Neural progenitor cell (in vitro differentiated cells): ENCODE measurements around the gene TMEM25. TPM values are rescaled to one million over a fixed set of nuclear protein-coding genes. Genes with fewer than 3 reads are reported as not detected.

ENCODE experiments used
- DNase-seq: peaks from one replicate; pipeline ENCODE4 v3.0.0-alpha.2; 2016; ENCODE audit warnings: low spot score
- H2AFZ ChIP-seq: fragments of 200-600 bp; sonication (generic); replicated peaks from 2 replicates; pipeline ENCODE4 v1.6.1; 2016; ENCODE audit warnings: antibody characterized with exemption
- H3F3A ChIP-seq: fragments of 200-600 bp; sonication (generic); 2 replicates; pipeline ENCODE4 v1.6.1; 2016; ENCODE audit warnings: antibody characterized with exemption, low read depth
- H3K27ac ChIP-seq: fragments of 200-600 bp; sonication (generic); 2 replicates; pipeline ENCODE4 v1.5.1; 2016; ENCODE audit warnings: mild to moderate bottlenecking
- H3K27me3 ChIP-seq: fragments of 200-600 bp; sonication (generic); 2 replicates; pipeline ENCODE4 v1.6.1; 2016; ENCODE audit warnings: mild to moderate bottlenecking, moderate library complexity
- H3K36me3 ChIP-seq: fragments of 200-600 bp; sonication (generic); 2 replicates; pipeline ENCODE4 v1.5.1; 2016
- H3K4me1 ChIP-seq: fragments of 200-600 bp; sonication (generic); 2 replicates; pipeline ENCODE4 v1.6.1; 2016; ENCODE audit warnings: mixed run types
- H3K4me2 ChIP-seq: fragments of 200-600 bp; sonication (generic); 2 replicates; pipeline ENCODE4 v1.6.1; 2016
- H3K4me3 ChIP-seq: fragments of 200-600 bp; sonication (generic); 2 replicates; pipeline ENCODE4 v1.5.1; 2016
- H3K79me2 ChIP-seq: fragments of 200-600 bp; sonication (generic); 2 replicates; pipeline ENCODE4 v1.6.1; 2016; ENCODE audit warnings: low read depth
- H3K9ac ChIP-seq: fragments of 200-600 bp; sonication (generic); 2 replicates; pipeline ENCODE4 v1.6.1; 2016
- H3K9me3 ChIP-seq: fragments of 200-600 bp; sonication (generic); 2 replicates; pipeline ENCODE4 v1.5.1; 2016; ENCODE audit warnings: low read depth
- H4K20me1 ChIP-seq: fragments of 200-600 bp; sonication (generic); 2 replicates; pipeline ENCODE4 v1.6.1; 2016; ENCODE audit warnings: low read depth
- H3K27ac Mint-ChIP-seq: 3 replicates; pipeline ENCODE4 v1.8.0; 2021; ENCODE audit warnings: mixed read lengths
- H3K27me3 Mint-ChIP-seq: 2 replicates; pipeline ENCODE4 v1.8.0; 2022; ENCODE audit warnings: low read depth, mild to moderate bottlenecking, inconsistent platforms, moderate library complexity, mixed read lengths; ENCODE audit not compliant: insufficient read depth
- H3K36me3 Mint-ChIP-seq: 3 replicates; pipeline ENCODE4 v1.8.0; 2021; ENCODE audit warnings: mixed read lengths
- H3K4me1 Mint-ChIP-seq: 3 replicates; pipeline ENCODE4 v1.8.0; 2021; ENCODE audit warnings: mixed read lengths
- H3K4me3 Mint-ChIP-seq: 3 replicates; pipeline ENCODE4 v1.8.0; 2021; ENCODE audit warnings: mild to moderate bottlenecking, moderate library complexity, mixed read lengths
- H3K9me3 Mint-ChIP-seq: 3 replicates; pipeline ENCODE4 v1.8.0; 2020; ENCODE audit warnings: mixed read lengths
- CTCF ChIP-seq: fragments of 200-600 bp; sonication (generic); IDR thresholded peaks from 2 replicates; pipeline ENCODE4 v1.5.1; 2017; ENCODE audit warnings: antibody characterized with exemption, mild to moderate bottlenecking
- EZH2 ChIP-seq: fragments of 200-600 bp; sonication (generic); IDR thresholded peaks from 2 replicates; pipeline ENCODE4 v1.6.1; 2017; ENCODE audit warnings: antibody characterized with exemption, mild to moderate bottlenecking, moderate library complexity
- EZH2phosphoT487 ChIP-seq: fragments of 200-600 bp; sonication (generic); IDR thresholded peaks from 2 replicates; pipeline ENCODE4 v1.6.1; 2017; ENCODE audit warnings: antibody characterized with exemption
- total RNA-seq: library from RNA; depleted of rRNA; stranded (reverse); fragments of >200 nt; gene quantifications from 2 replicates; pipeline ENCODE4 v1.2.3, GENCODE V29; 2015; ENCODE audit warnings: low replicate concordance

The TMEM25 gene
- total RNA-seq, 1 donor from 2014 or later = 29.0 TPM

GRCh38 chr11:118488480-118489109, 42.4 kb upstream of the TMEM25 start:
- DNase-seq = peak; percentile 72
- Histone ChIP-seq H3K36me3 (peaks cover 54% of the 10 kb centered on the region), H2AFZ (no peak overlapping the region), H3F3A (peaks cover 70% of the 10 kb centered on the region), H3K9me3 (no peaks in the 10 kb centered on the region), H3K4me2 (no peak overlapping the region), H3K9ac (no peak overlapping the region), H3K27me3 (no peaks in the 10 kb centered on the region), H3K27ac (no peak overlapping the region), H4K20me1 (no peaks in the 10 kb centered on the region), H3K79me2 (no peaks in the 10 kb centered on the region), H3K4me1 (no peaks in the 10 kb centered on the region), H3K4me3 (no peak overlapping the region)
- no peaks in the 10 kb centered on the region for H3K9me3 Mint-ChIP-seq
- no peaks in the 10 kb centered on the region for H3K4me1 Mint-ChIP-seq
- H3K36me3 Mint-ChIP-seq = peaks cover 27% of the 10 kb centered on the region
- H3K27ac Mint-ChIP-seq = no peak overlapping the region
- no peak for TF ChIP-seq EZH2phosphoT487
- TF ChIP-seq CTCF = peak; percentile 98
- no peak overlapping the region for H3K4me3 Mint-ChIP-seq
- H3K27me3 Mint-ChIP-seq = no peaks in the 10 kb centered on the region

- no peak overlapping the region for H2AFZ ChIP-seq
- Mint-ChIP-seq H3K27ac (no peak overlapping the region), H3K4me3 (no peak overlapping the region), H3K36me3 (peaks cover 31% of the 10 kb centered on the region), H3K27me3 (no peaks in the 10 kb centered on the region), H3K9me3 (no peaks in the 10 kb centered on the region), H3K4me1 (no peaks in the 10 kb centered on the region)
- H3K79me2 ChIP-seq = no peaks in the 10 kb centered on the region
- H3K4me2 ChIP-seq = no peak overlapping the region
- no peaks in the 10 kb centered on the region for H4K20me1 ChIP-seq
- H3K4me1 ChIP-seq = no peaks in the 10 kb centered on the region
- no peak overlapping the region for H3K4me3 ChIP-seq
- TF ChIP-seq EZH2 (no peak), EZH2phosphoT487 (no peak), CTCF (no peak)
- DNase-seq = no peak
- peaks cover 56% of the 10 kb centered on the region for H3F3A ChIP-seq
- H3K36me3 ChIP-seq = peaks cover 55% of the 10 kb centered on the region
- H3K27ac ChIP-seq = no peak overlapping the region
- H3K9ac ChIP-seq = no peak overlapping the region
- no peaks in the 10 kb centered on the region for H3K9me3 ChIP-seq
- no peaks in the 10 kb centered on the region for H3K27me3 ChIP-seq
These were observed 40.0 kb upstream of the TMEM25 start for GRCh38 chr11:118491041-118491440.

GRCh38 chr11:118497831-118498230, 33.2 kb upstream of the TMEM25 start:
- Histone ChIP-seq H3K9ac (no peak overlapping the region), H3K27me3 (no peaks in the 10 kb centered on the region), H3K27ac (no peak overlapping the region), H3K79me2 (no peaks in the 10 kb centered on the region), H2AFZ (no peak overlapping the region), H3K4me3 (no peak overlapping the region), H3K4me1 (no peaks in the 10 kb centered on the region), H3K36me3 (peaks cover 59% of the 10 kb centered on the region), H4K20me1 (peaks cover 10% of the 10 kb centered on the region), H3K9me3 (no peaks in the 10 kb centered on the region), H3K4me2 (no peak overlapping the region), H3F3A (peaks cover 26% of the 10 kb centered on the region)
- TF ChIP-seq EZH2 = no peak
- H3K9me3 Mint-ChIP-seq = no peaks in the 10 kb centered on the region
- no peak for DNase-seq
- H3K27me3 Mint-ChIP-seq = no peaks in the 10 kb centered on the region
- H3K36me3 Mint-ChIP-seq = peaks cover 50% of the 10 kb centered on the region
- no peak overlapping the region for H3K27ac Mint-ChIP-seq
- H3K4me3 Mint-ChIP-seq = no peak overlapping the region
- H3K4me1 Mint-ChIP-seq = no peaks in the 10 kb centered on the region

GRCh38 chr11:118503216-118503615, 27.8 kb upstream of the TMEM25 start:
- Histone ChIP-seq H3K27ac (no peak overlapping the region), H4K20me1 (peaks cover 34% of the 10 kb centered on the region), H3K36me3 (peaks cover 45% of the 10 kb centered on the region), H3K9ac (no peak overlapping the region), H3K4me2 (no peak overlapping the region), H3K27me3 (no peaks in the 10 kb centered on the region), H3F3A (peaks cover 11% of the 10 kb centered on the region), H3K4me3 (no peak overlapping the region), H3K9me3 (no peaks in the 10 kb centered on the region), H3K79me2 (no peaks in the 10 kb centered on the region), H3K4me1 (no peaks in the 10 kb centered on the region), H2AFZ (no peak overlapping the region)
- TF ChIP-seq EZH2 (no peak), EZH2phosphoT487 (no peak), CTCF (no peak)
- H3K4me1 Mint-ChIP-seq = no peaks in the 10 kb centered on the region
- no peaks in the 10 kb centered on the region for H3K9me3 Mint-ChIP-seq
- DNase-seq = no peak
- no peak overlapping the region for H3K27ac Mint-ChIP-seq
- peaks cover 57% of the 10 kb centered on the region for H3K36me3 Mint-ChIP-seq
- H3K4me3 Mint-ChIP-seq = no peak overlapping the region
- no peaks in the 10 kb centered on the region for H3K27me3 Mint-ChIP-seq
